Effector memory CD8-positive, alpha-beta T cell (primary cell): ENCODE data around the gene SEC24D.

Experiments used
- ATAC-seq: fragments of 150-1000 bp; cut with Tn5 transposase; replicated peaks from 2 replicates; pipeline ENCODE4 v1.10.0; 2021; ENCODE audit warnings: mild to moderate bottlenecking, moderate library complexity
- DNase-seq, 3 experiments: peaks; one replicate each; pipeline ENCODE4 v3.0.0; 2021
- H3K27ac Mint-ChIP-seq, 2 donors: one replicate each; pipeline ENCODE4 v1.8.0; 2022; ENCODE audit warnings: mild to moderate bottlenecking in 2 of 2, mixed read lengths in 2 of 2, moderate library complexity in 2 of 2
- H3K27me3 Mint-ChIP-seq, 2 donors: one replicate each; pipeline ENCODE4 v1.8.0; 2022; ENCODE audit warnings: mixed read lengths in 2 of 2
- H3K36me3 Mint-ChIP-seq: one replicate; pipeline ENCODE4 v1.8.0; 2022; ENCODE audit warnings: mild to moderate bottlenecking, moderate library complexity, mixed read lengths; ENCODE audit not compliant: insufficient read depth
- H3K4me1 Mint-ChIP-seq, 2 donors: one replicate each; pipeline ENCODE4 v1.8.0; 2022; ENCODE audit warnings: low read depth in 2 of 2, mixed read lengths in 2 of 2
- H3K4me3 Mint-ChIP-seq, 2 donors: one replicate each; pipeline ENCODE4 v1.8.0; 2022; ENCODE audit warnings: mild to moderate bottlenecking in 2 of 2, mixed read lengths in 2 of 2, moderate library complexity in 2 of 2
- H3K9me3 Mint-ChIP-seq, 2 donors: one replicate each; pipeline ENCODE4 v1.8.0; 2022; ENCODE audit warnings: mixed read lengths in 2 of 2

Gene SEC24D

DNA sequence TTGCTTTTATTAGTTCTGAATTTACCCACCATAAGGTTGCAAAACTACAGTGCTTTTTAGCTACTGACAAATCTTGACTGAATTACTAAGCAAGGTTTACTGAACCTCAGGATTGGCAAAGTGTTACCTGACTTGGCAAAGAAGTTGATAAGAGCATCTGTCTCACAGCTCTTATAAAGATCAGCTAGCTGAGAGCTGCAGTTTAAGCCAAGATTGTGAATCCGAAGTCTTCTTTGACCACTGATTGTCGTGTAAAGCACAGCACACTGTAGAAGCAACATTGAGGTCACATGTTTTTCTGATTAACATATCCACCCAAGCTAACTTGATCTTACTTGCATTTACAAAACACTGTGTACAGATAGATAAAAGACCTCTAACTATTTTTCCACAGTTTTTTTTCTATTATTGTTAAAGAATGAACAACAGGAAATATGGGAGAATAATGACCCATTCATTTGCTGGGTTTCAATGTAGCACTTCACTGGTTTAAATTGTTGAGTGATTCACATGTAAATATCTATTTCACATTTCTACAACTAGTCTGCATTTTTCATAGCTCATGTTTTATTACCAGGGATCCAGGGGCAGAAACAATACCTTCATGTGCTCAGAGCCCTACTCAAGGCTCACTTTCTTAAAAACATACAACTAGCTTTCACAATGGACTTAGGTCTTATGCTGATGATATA, 96.8 kb downstream of the SEC24D start:
- DNase-seq: no peak
- H3K27ac Mint-ChIP-seq: no peak overlapping the region
- H3K36me3 Mint-ChIP-seq: peaks cover 55% of the 10 kb centered on the region
- no peaks in the 10 kb centered on the region for H3K4me1 Mint-ChIP-seq
- H3K9me3 Mint-ChIP-seq: no peaks in the 10 kb centered on the region
- H3K27me3 Mint-ChIP-seq: no peaks in the 10 kb centered on the region
- ATAC-seq: no peak
- no peak overlapping the region for H3K4me3 Mint-ChIP-seq

DNA sequence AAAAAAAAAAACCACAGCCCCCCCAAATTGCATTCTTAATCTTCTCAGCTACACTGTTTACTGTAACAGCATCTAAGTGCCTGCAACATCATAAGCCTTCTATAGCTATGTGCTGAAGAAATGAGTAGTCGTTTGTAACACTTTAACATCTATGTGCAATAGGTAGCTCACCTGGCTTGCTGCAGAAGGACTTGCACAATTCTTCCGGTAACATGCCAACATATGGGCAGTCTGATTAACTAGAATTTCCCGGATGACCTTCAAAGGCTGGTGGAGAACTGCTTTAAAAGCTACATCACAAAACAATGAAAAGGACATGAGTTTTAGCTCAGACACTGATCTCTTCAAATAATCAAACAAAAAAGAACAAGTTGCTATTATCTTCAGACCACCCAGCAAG, 97.8 kb downstream of the SEC24D start:
- DNase-seq (no peak), ATAC-seq (no peak)
- Mint-ChIP-seq H3K4me3 (no peak overlapping the region), H3K4me1 (no peaks in the 10 kb centered on the region), H3K27me3 (no peaks in the 10 kb centered on the region), H3K27ac (peak overlapping the region in 1 of 2 donors; percentile 56), H3K36me3 (peaks cover 45% of the 10 kb centered on the region), H3K9me3 (no peaks in the 10 kb centered on the region)

DNA sequence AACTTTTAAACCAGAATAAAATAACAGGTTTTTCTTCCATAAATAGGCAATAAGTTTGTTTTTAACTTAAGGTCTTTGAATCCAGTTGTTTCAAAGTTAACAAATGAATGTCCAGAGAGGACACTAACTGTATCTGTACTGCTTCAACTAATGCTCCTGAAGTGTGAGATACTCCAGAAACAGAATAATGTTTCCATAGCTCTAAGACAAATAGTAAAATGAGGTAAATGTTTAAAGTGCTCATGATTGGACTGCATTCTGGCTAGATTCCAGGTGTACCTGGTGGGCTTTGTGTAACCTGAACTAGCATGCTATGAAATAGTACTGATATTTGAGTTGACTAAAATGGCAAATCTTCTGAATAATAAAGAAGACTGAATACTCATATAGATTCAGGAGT, 99.0 kb downstream of the SEC24D start:
- peaks cover 43% of the 10 kb centered on the region for H3K36me3 Mint-ChIP-seq
- no peaks in the 10 kb centered on the region for H3K4me1 Mint-ChIP-seq
- no peak overlapping the region for H3K27ac Mint-ChIP-seq
- DNase-seq (no peak), ATAC-seq (no peak)
- H3K4me3 Mint-ChIP-seq: no peak overlapping the region
- no peaks in the 10 kb centered on the region for H3K27me3 Mint-ChIP-seq
- H3K9me3 Mint-ChIP-seq: no peaks in the 10 kb centered on the region

DNA sequence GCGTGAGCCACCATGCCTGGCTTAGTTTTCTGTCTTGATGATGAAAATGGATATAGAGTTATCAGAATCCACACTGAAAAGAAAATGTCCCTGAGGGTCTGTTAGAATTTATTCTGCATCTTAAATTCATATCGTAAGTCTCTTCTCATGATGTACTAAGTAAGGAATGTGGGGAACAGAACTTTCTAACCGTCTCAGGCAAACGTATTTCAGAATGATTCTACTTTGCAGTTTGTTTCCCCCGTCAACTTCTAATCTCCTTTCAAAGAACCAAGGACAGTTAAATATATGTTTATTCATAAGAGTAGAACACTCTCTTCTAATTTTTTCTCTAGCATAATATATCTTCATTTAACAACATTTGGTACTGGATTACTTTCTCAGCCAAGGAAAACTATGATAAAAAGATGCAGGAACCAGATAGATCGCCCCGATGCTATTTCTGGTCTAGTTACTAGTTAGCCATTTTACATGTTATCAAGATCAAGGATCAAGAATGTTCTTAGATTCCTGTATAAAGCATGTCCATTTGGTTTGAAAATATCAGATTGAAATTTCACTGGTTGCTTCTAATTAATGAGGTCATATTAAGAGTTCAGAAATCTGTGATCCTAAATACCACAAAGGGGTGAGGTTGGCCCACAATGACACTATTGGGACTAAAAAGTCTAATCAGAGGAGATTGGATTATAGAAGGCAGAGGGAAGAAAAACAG, 101.3 kb downstream of the SEC24D start:
- H3K27ac Mint-ChIP-seq: peak overlapping the region in 1 of 2 donors; percentile 52
- no peaks in the 10 kb centered on the region for H3K4me1 Mint-ChIP-seq
- no peaks in the 10 kb centered on the region for H3K27me3 Mint-ChIP-seq

DNA sequence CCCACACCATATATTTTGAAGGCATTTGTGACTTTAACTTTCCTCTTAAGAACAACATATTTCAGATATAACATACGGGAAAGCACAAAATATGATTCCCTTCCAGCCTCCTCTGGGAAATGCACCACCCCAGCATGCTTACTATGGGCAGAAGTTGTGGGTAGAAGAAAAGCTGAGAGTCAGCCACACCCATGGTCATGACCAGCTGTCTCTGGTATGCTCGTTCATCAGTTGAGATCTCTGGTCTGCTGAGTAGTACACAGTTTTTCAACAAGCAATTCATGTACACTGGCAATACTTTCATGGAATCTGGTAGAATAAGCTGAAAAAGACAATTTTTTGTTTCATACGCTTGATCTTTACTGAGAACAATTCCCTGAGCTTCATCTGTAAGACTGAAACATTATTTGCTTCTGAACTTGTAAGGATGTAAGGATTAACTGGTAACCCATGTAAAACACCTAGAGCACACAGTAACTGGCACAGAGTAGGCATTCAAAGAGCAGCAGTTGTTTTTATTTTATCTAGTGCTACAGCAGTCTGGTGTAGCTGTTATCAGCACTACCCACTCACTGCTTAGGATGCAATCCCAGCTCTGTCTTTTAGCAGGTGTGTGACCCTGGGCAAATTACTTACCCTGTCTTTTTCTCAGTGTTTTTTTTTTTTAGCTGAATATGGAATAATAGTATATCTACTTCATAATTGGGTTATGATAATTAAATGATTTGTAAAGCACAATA, 103.2 kb downstream of the SEC24D start:
- H3K9me3 Mint-ChIP-seq: no peaks in the 10 kb centered on the region
- DNase-seq (no peak), ATAC-seq (no peak)
- no peaks in the 10 kb centered on the region for H3K4me1 Mint-ChIP-seq
- H3K36me3 Mint-ChIP-seq: peaks cover 28% of the 10 kb centered on the region
- peak overlapping the region in 1 of 2 donors; percentile 38 for H3K27ac Mint-ChIP-seq
- no peaks in the 10 kb centered on the region for H3K27me3 Mint-ChIP-seq
- H3K4me3 Mint-ChIP-seq: no peak overlapping the region

More for the DNA sequence above, 101.3 kb downstream of the SEC24D start:
- Mint-ChIP-seq H3K36me3 (peaks cover 31% of the 10 kb centered on the region), H3K4me3 (no peak overlapping the region), H3K9me3 (no peaks in the 10 kb centered on the region)
- DNase-seq: no peak
- ATAC-seq: no peak

DNA sequence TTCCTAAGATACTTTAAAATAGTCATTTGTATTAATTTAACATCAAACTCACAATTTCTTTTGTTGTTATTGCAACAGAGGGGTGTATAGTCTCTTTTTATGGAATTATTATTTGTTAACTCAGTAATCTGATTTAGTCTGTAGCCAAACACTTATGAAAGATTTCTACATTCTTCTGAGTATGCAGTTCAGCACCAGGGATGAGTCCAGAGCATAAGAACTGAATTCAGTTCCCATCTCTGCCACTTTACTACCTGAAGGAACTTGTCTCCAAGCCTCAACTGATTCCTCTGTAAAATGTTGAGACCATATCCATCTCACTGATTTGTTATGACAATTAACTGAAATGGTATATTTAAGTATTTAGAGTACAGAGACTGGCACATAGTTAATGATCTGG, 105.2 kb downstream of the SEC24D start:
- H3K4me3 Mint-ChIP-seq: no peak overlapping the region
- H3K36me3 Mint-ChIP-seq: peaks cover 12% of the 10 kb centered on the region
- H3K9me3 Mint-ChIP-seq: no peaks in the 10 kb centered on the region
- H3K4me1 Mint-ChIP-seq: no peaks in the 10 kb centered on the region
- no peak for ATAC-seq
- H3K27me3 Mint-ChIP-seq: no peaks in the 10 kb centered on the region
- no peak for DNase-seq
- H3K27ac Mint-ChIP-seq: peak overlapping the region in 1 of 2 donors; percentile 56

DNA sequence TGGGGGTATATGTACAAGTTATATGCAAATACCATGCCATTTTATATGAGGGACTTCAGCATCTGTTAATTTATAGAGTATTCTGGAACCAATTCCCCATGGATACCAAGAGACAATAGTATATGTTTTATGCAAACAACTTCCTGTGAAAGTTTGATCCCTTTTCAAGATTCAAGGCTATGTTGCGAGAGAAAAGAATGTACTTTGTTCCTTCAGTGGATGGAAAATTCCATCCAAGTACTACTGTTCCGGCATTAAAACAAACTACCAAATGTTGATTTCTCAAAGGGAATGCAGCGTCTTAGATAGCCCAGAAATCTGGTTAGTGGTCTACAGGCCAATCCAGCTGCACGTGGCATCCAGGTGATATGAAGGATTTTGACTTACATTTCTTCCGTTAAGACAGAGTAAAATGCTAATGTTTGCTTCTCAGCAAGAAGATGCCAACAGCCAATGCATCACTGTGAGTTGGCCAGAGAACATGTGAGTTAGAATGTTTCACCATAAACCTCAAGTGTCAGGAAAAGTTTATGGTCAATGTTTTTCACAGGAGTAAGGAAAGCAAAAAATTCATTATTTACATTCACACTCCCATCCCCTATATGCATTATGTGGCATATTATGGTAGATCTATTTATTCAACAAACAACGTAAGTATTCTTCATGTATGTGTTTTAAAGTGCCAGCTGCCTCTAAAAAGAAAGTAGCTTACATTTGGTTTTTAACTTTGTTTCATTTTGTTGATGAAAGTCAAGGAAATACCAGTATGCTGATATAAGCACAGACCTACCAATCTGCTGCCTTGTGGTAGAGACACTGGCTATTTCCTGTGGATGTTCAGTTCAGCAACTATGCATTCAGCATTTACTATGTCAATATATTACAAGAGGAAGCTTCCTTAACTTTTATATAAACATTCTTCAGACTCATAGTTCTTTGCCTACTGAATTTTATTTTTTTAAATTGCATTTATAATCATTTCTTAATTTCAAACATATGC, 106.3 kb downstream of the SEC24D start:
- Mint-ChIP-seq H3K4me1 (no peaks in the 10 kb centered on the region), H3K36me3 (peaks cover 6% of the 10 kb centered on the region), H3K4me3 (no peak overlapping the region), H3K27me3 (no peaks in the 10 kb centered on the region), H3K9me3 (no peaks in the 10 kb centered on the region), H3K27ac (peak overlapping the region in 1 of 2 donors; percentile 56)
- DNase-seq (no peak), ATAC-seq (no peak)

DNA sequence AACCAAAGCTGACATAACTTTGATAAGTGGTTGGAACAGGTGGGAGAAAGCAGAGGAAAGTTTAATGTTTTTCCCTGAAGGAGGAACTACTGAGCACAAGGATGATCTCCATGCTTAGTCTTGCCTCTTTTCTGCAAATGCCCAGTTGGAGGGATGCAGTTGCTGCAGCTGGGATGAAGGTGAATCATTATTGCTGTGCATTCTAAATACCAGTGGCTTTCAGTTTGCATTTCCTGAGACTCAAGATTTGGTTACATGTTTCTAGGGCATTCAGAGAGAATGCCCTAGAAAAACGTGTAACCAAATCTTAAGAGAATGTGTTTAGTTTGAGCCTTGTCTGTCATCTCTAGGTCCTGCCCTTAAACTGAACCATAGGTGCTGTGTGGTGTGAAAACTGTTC, 108.6 kb downstream of the SEC24D start:
- no peaks in the 10 kb centered on the region for H3K9me3 Mint-ChIP-seq
- no peak overlapping the region for H3K4me3 Mint-ChIP-seq
- H3K36me3 Mint-ChIP-seq: peaks cover 4% of the 10 kb centered on the region
- H3K27ac Mint-ChIP-seq: no peak overlapping the region
- H3K27me3 Mint-ChIP-seq: no peaks in the 10 kb centered on the region
- DNase-seq (no peak), ATAC-seq (no peak)
- H3K4me1 Mint-ChIP-seq: peaks cover 3 to 4% of the 10 kb centered on the region in 2 donors

DNA sequence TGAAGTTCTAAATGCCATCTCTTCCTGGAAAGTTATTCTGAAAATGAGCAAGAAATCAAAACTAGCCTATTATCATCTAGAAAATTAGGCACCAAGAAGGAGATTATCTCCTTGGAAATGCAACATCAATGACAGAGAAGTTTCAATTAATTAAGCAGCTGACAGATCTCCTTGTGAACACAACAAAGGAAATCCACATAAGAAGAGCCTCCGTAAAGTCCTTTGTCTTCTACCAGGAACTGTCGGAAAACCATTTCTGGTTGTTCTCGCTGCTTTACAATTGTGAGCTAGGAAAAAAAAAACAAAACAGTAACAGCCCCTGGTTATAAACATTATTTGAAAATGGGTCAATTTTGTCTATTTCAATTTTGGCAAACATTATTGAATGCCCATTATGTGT, 112.6 kb downstream of the SEC24D start:
- Mint-ChIP-seq H3K9me3 (no peaks in the 10 kb centered on the region), H3K27ac (no peak overlapping the region), H3K36me3 (peaks cover 10% of the 10 kb centered on the region), H3K27me3 (no peaks in the 10 kb centered on the region), H3K4me3 (no peak overlapping the region), H3K4me1 (peaks cover 3 to 4% of the 10 kb centered on the region in 2 donors)
- no peak for DNase-seq
- no peak for ATAC-seq

DNA sequence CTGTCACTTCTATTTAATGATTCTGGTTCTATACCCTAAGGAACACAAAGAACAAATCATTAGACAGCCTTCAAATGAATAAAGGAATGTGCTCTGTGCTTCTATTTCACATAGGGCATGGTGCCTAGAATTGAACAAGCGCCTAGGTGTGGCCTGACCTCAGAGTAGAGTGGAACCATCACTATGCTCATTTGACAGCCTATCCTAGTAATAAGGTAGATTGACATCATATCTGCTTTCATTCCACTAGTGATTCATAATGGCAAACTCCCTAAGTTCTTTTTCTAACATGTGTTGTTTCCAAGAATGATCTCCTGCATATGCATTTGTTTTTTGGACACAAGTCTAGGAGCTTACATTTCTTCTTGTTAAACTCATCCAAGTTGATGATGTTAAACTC, 114.2 kb downstream of the SEC24D start:
- H3K9me3 Mint-ChIP-seq: no peaks in the 10 kb centered on the region
- ATAC-seq: no peak
- no peaks in the 10 kb centered on the region for H3K27me3 Mint-ChIP-seq
- H3K4me1 Mint-ChIP-seq: peaks cover 3 to 4% of the 10 kb centered on the region in 2 donors
- H3K36me3 Mint-ChIP-seq: peaks cover 7% of the 10 kb centered on the region
- no peak overlapping the region for H3K27ac Mint-ChIP-seq
- H3K4me3 Mint-ChIP-seq: no peak overlapping the region
- no peak for DNase-seq

DNA sequence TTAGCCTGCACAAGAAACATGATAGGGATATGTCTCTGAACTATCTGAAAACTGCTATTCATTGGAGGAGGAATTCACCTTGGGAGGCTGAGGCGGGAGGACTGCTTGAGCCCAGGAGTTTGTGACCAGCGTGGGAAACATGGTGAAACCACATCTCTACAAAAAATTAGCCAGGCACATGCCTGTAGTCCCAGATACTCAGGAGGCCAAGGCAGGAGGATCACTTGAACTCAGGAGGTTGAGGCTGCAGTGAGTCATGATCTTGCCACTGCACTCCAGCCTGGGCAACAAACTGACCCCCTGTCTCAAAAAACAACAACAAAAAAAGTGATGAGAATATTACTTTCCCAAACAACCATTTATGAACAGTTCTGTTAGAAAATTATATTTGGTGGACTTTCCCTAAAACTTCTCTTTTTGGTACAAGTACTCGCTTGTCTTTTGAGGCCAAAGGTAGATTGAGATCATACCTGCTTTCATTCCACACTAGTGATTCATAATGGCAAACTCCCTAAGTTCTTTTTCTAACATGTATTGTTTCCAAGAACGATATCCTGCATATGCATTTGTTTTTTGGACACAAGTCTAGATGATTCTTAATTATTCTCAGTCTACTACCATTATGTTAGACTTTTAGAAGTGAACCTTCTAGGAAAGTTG, 117.3 kb downstream of the SEC24D start:
- H3K4me1 Mint-ChIP-seq: peaks cover 0 to 2% of the 10 kb centered on the region in 2 donors
- no peaks in the 10 kb centered on the region for H3K9me3 Mint-ChIP-seq
- H3K4me3 Mint-ChIP-seq: no peak overlapping the region
- DNase-seq (no peak), ATAC-seq (no peak)
- H3K36me3 Mint-ChIP-seq: peaks cover 10% of the 10 kb centered on the region
- no peak overlapping the region for H3K27ac Mint-ChIP-seq
- no peaks in the 10 kb centered on the region for H3K27me3 Mint-ChIP-seq

DNA sequence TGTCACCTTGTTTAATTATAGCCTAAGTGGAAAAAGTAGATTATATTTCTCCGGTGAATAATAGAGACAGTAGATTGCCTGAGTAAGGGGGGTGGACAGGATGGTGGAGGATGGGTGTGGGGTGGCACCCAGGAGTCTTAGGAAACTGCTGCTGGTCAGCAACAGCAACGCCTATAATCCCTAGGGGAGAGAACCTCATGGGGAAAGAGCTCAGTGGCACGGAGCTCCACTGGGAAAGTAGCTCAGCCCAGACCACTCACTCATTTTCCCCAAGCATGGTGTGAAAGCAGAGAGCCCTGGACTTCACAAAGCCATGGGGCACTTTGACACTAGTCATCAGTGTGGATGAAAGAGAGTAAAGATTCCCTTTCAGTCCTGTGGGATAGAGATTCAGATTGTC, 119.6 kb downstream of the SEC24D start:
- no peaks in the 10 kb centered on the region for H3K27me3 Mint-ChIP-seq
- no peak for DNase-seq
- no peaks in the 10 kb centered on the region for H3K9me3 Mint-ChIP-seq
- H3K4me1 Mint-ChIP-seq: peaks cover 0 to 2% of the 10 kb centered on the region in 2 donors
- no peak overlapping the region for H3K27ac Mint-ChIP-seq
- peaks cover 20% of the 10 kb centered on the region for H3K36me3 Mint-ChIP-seq
- H3K4me3 Mint-ChIP-seq: no peak overlapping the region
- ATAC-seq: no peak
